ENCODE results near the gene ATRN. TPM values are rescaled to one million over a fixed set of nuclear protein-coding genes. Genes with fewer than 3 reads are reported as not detected.

ATRN gene
- total and polyA plus RNA-seq, 2 of the 8 experiments (the other 6 are each of a cell fraction or from before 2014, with no cell fraction given), result 12.0 to 17.4 TPM

DNA sequence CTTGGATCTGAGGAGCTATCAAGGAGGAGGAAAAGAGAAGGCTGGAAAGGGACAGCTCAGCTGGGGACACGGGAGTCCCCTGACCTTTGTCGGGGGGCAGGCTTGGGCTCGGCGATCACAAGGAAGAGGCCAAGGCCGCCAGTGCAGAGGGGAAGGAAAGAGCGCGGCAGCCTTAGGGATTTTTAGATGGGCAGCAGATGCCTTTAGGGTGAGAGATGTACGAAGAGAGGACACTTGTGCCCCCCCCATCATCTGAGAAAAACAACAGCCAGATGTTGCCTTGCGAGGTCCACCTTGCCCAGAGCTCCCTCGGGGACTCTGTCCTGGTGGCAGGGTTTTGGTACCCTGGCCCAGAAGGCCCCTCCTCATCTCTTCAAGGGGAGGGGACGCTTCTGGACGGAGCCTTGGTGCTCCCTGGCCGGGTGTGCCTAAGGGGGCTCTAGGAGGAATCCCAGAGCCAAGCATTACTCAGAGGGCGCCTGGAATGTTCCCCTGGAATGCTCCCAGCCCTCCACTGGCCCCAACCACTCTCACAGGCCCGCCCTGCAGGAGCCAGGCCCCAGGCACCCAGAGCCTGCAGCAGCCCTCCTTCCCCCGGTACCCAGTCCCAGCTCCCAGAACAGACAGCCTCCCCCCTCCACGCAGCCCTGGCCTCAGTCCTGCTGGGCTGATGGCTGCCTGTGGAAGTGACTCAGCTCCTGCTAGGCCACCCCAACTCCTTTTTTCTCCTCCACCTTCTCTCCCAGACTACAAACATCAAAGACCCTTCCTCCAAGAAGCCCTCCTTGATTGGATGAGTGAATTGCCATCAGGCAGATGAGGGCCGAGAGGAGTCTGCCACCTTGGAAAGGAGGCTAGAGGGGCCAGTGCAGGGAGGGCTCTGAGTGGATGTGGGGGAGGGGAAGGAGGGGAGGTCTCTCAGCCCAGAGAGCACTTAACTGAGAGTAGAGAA, 209.2 kb downstream of the ATRN start:
- H3K36me3 ChIP-seq (ENCODE audit: control insufficient read depth in 2 of 4, insufficient read depth in 4 of 4, low read length in 3 of 4), result no peaks in the 10 kb centered on the region
- peaks cover 11% of the 10 kb centered on the region for H3K23me2 ChIP-seq (ENCODE audit: low read depth, low read length)
- H4K91ac ChIP-seq (replicated peaks; ENCODE audit: insufficient read length, low read length), result no peak overlapping the region
- H3K56ac ChIP-seq (replicated peaks; ENCODE audit: insufficient read length, low read depth, low read length), result no peak overlapping the region
- H3K23ac ChIP-seq (ENCODE audit: insufficient read length), result no peak overlapping the region
- 0 out of 2 replicates have a peak overlapping the region, but pooled peaks have one; percentile 52 for H2BK5ac ChIP-seq (ENCODE audit: low read depth, low read length)
- ChIA-PET POLR2A (ENCODE audit: partially characterized antibody) (interaction anchor here (1.7 to 2.9 kb wide), 2 partner anchors 9 to 71 kb away, joined by 4 to 8 read pairs; no protein-coding TSS in a partner anchor), CTCF (ENCODE audit: partially characterized antibody) (interaction anchor here (0.5 to 45.1 kb wide), 8 partner anchors 6 to 412 kb away, joined by 3 to 1432 read pairs (median 5); partner anchors contain the start of genes ADAM33 and SIGLEC1)
- H4K5ac ChIP-seq (ENCODE audit: insufficient read length, low read depth, low read length), result no peak overlapping the region
- no peak overlapping the region; a peak in 3 of 4 replicates for H3K4me2 ChIP-seq (ENCODE audit: insufficient read depth in 1 of 2, low read depth in 2 of 2, low read length in 2 of 2)
- H2AFZ ChIP-seq (ENCODE audit: low read length), result no peak overlapping the region
- no peaks in the 10 kb centered on the region for H3K9me3 ChIP-seq (ENCODE audit: insufficient read depth in 2 of 2, low read depth in 1 of 2, low read length in 1 of 2)
- H3K18ac ChIP-seq (ENCODE audit: extremely low read depth, low read length), result peak overlapping the region; percentile 60
- H3K79me1 ChIP-seq (ENCODE audit: low read depth, low read length), result no peaks in the 10 kb centered on the region
- peaks cover 5 to 29% (median 17%) of the 10 kb centered on the region in 4 experiments for H3K4me1 ChIP-seq (replicated peaks in 1 of 4; ENCODE audit: control insufficient read depth in 3 of 4, insufficient read depth in 4 of 4, low read length in 3 of 4)
- peaks cover 0 to 13% (median 5%) of the 10 kb centered on the region in 4 experiments; a peak in 5 of 7 replicates for H3K27me3 ChIP-seq (replicated peaks in 1 of 4; ENCODE audit: control insufficient read depth in 3 of 4, extremely low read depth in 1 of 4, insufficient read depth in 3 of 4, low read length in 3 of 4)
- H3K4me3 ChIP-seq (ENCODE audit: extremely low read depth in 1 of 4, insufficient read depth in 2 of 4, low read depth in 3 of 4, low read length in 4 of 4), result no peak overlapping the region
- H2AK5ac ChIP-seq (ENCODE audit: low read depth, low read length), result peak overlapping the region; percentile 60; the same call in 1 of the 2 replicates
- no peak overlapping the region for H2BK20ac ChIP-seq (ENCODE audit: low read length)
- no peak overlapping the region for H3K14ac ChIP-seq (ENCODE audit: insufficient read length)
- FAIRE-seq (no peak), DNase-seq (ENCODE audit: low read depth in 1 of 2, low spot score in 2 of 2) (no peak)
- no peak overlapping the region for H3K27ac ChIP-seq (ENCODE audit: low read depth, low read length)
- TF ChIP-seq TEAD4 (IDR thresholded peaks at IDR 0.05; ENCODE audit: low read depth, low read length), result peak; percentile 77; the same call in 1 of the 2 replicates
- no peak for TF ChIP-seq CHD2 (IDR thresholded peaks at IDR 0.05; ENCODE audit: low read length)
- no peak overlapping the region for H2BK120ac ChIP-seq (replicated peaks; ENCODE audit: low read depth, low read length)
- WGBS, 2 experiments (ENCODE audit: extremely low coverage in 1 of 2, insufficient coverage in 1 of 2, insufficient read length in 1 of 2, insufficient replicate concordance in 2 of 2, low coverage in 1 of 2, low lambda C conversion rate in 2 of 2, missing lambda C conversion rate in 1 of 2), result 78% methylated on average over 17 of the region's 18 CpGs; no CpG with 5 or more reads in 1 of the 2 experiments
- H3K4ac ChIP-seq (replicated peaks; ENCODE audit: insufficient read length, low read depth, low read length), result no peak overlapping the region
- H3K9ac ChIP-seq (replicated peaks in 1 of 4; ENCODE audit: extremely low read depth in 1 of 4, low read depth in 3 of 4, low read length in 3 of 4), result no peak overlapping the region
- H2BK15ac ChIP-seq (ENCODE audit: low read length), result peak overlapping the region; percentile 75; the same call in 1 of the 2 replicates
- no peaks in the 10 kb centered on the region for H4K20me1 ChIP-seq (replicated peaks in 1 of 2; ENCODE audit: control insufficient read depth in 1 of 2, insufficient read depth in 2 of 2, low read length in 2 of 2)
- H2BK12ac ChIP-seq (ENCODE audit: low read depth, low read length), result peak overlapping the region; percentile 63; the same call in 1 of the 2 replicates
- no peaks in the 10 kb centered on the region for H3K79me2 ChIP-seq (ENCODE audit: control insufficient read depth in 1 of 2, insufficient read depth in 2 of 2, low read length in 2 of 2)
- peak overlapping the region; percentile 88 for H4K8ac ChIP-seq (ENCODE audit: extremely low read depth, insufficient read depth, low read length)

Measured in H1 (cell line).